Measurements from ENCODE around the gene FSHR.

GRCh38 chr2:49110571-49110970, 43.7 kb downstream of the FSHR start:
- TF ChIP-seq USF2 (IDR thresholded peaks at IDR 0.05; ENCODE audit: low read length) (no peak), RAD21 (IDR thresholded peaks at IDR 0.05 in 1 of 2, conservative IDR thresholded peaks at IDR 0.05 in 1 of 2; ENCODE audit: low read depth in 2 of 2, low read length in 2 of 2) (no peak), EP300 (IDR thresholded peaks at IDR 0.05; ENCODE audit: borderline replicate concordance in 1 of 2, low read depth in 2 of 2, low read length in 2 of 2) (no peak), CTCF (IDR thresholded peaks at IDR 0.05; ENCODE audit: control extremely low read depth in 1 of 3, insufficient read depth in 1 of 3, low read depth in 1 of 3, low read length in 3 of 3) (no peak), EGR1 (IDR thresholded peaks at IDR 0.05; ENCODE audit: borderline replicate concordance, low read depth, low read length) (no peak), ATF3 (IDR thresholded peaks at IDR 0.05; ENCODE audit: insufficient read depth, low read depth, low read length) (no peak), TEAD4 (IDR thresholded peaks at IDR 0.05; ENCODE audit: low read depth, low read length) (no peak), RFX5 (IDR thresholded peaks at IDR 0.05; ENCODE audit: borderline replicate concordance, low read depth, low read length) (no peak)
